HCT116 (cell line): Measurements from ENCODE around the gene RNF150. TPM values are rescaled to one million over a fixed set of nuclear protein-coding genes. Genes with fewer than 3 reads are reported as not detected.

Experiments used
- ATAC-seq: fragments of 200-7000 bp; cut with Tn5 transposase; 2 replicates; pipeline ENCODE4 v1.9.1; 2020; ENCODE audit warnings: mild to moderate bottlenecking, moderate library complexity
- BruUV-seq: library from RNA; stranded (reverse); fragments of 400-500 nt; replicated peaks from 2 replicates; lab custom pipeline; 2021; lab: Mats Ljungman, UMichigan
- CTCF ChIA-PET: fragments of 300-600 bp; sonication (Branson Sonifier 250); formaldehyde crosslinking; loops from one replicate; lab custom pipeline; 2021; ENCODE audit warnings: antibody characterized with exemption; lab: Charles Lee
- POLR2A ChIA-PET: fragments of 300-600, 350-600 bp; sonication (Branson Sonifier 250); formaldehyde crosslinking; loops from one replicate; lab custom pipeline; 2021; ENCODE audit warnings: antibody characterized with exemption; lab: Charles Lee
- RAD21 ChIA-PET, 2 experiments: fragments of 300-600 bp; sonication (Branson Sonifier 250); formaldehyde crosslinking; loops; one replicate each; lab custom pipeline; 2023; ENCODE audit warnings: low total read pairs in 2 of 2; ENCODE audit not compliant: uncharacterized antibody in 2 of 2, unreplicated experiment in 2 of 2, low non-redundant PET in 1 of 2; lab: Charles Lee
- DNase-seq: peaks from one replicate; pipeline ENCODE4 v3.0.0-alpha.2; 2010; ENCODE audit warnings: low read depth, low spot score
- H2AFZ ChIP-seq: fragments of 200-600 bp; shearing (Covaris generic), sonication (generic); 2 replicates; pipeline ENCODE4 v1.6.1; 2017; ENCODE audit warnings: low read depth, mixed run types, mixed read lengths, antibody characterized with exemption, low read length; ENCODE audit not compliant: poor library complexity, severe bottlenecking
- H3K27ac ChIP-seq: 2 replicates; pipeline ENCODE4 v1.5.1; 2012; ENCODE audit warnings: low read depth, low read length
- H3K27me3 ChIP-seq: fragments of 200-600 bp; sonication (generic); 2 replicates; pipeline ENCODE4 v1.6.1; 2016; ENCODE audit warnings: mixed run types, low read length, mixed read lengths; ENCODE audit not compliant: insufficient read depth
- H3K36me3 ChIP-seq, 2 experiments: fragments of 200-500 bp in 1 of 2; fragments of 200-600 bp in 1 of 2; sonication (Bioruptor generic) in 1 of 2; sonication (generic) in 1 of 2; 2 replicates each; pipeline versions ENCODE4 v1.5.1 to v1.6.1; 2014 to 2016; ENCODE audit warnings: low read length in 2 of 2, inconsistent platforms in 1 of 2, mixed read lengths in 1 of 2, mixed run types in 1 of 2; ENCODE audit not compliant: insufficient read depth in 2 of 2, control insufficient read depth in 1 of 2
- H3K4me1 ChIP-seq, 2 experiments: fragments of 200-600 bp in 1 of 2; sonication (generic) in 1 of 2; 2 replicates each; pipeline versions ENCODE4 v1.5.1 to v1.6.1; 2012 to 2017; ENCODE audit warnings: low read length in 2 of 2, inconsistent platforms in 1 of 2, mild to moderate bottlenecking in 1 of 2, mixed read lengths in 1 of 2, mixed run types in 1 of 2, moderate library complexity in 1 of 2; ENCODE audit not compliant: insufficient read depth in 2 of 2, control insufficient read depth in 1 of 2
- H3K4me2 ChIP-seq: fragments of 200-600 bp; sonication (generic); 2 replicates; pipeline ENCODE4 v1.6.1; 2017; ENCODE audit warnings: mixed run types, low read length, mixed read lengths
- H3K4me3 ChIP-seq, 2 experiments: fragments of 200-600 bp in 1 of 2; sonication (generic) in 1 of 2; replicated peaks in 1 of 2; 2 replicates each; pipeline ENCODE4 v1.5.1; 2011 to 2016; ENCODE audit warnings: low read length in 2 of 2, control low read depth in 1 of 2, low read depth in 1 of 2, mild to moderate bottlenecking in 1 of 2, mixed read lengths in 1 of 2, mixed run types in 1 of 2
- H3K79me2 ChIP-seq: fragments of 200-600 bp; sonication (generic); 2 replicates; pipeline ENCODE4 v1.6.1; 2017; ENCODE audit warnings: mild to moderate bottlenecking, mixed run types, low read length, moderate library complexity, mixed read lengths; ENCODE audit not compliant: insufficient read depth
- H3K9ac ChIP-seq: fragments of 200-600 bp; sonication (generic); 2 replicates; pipeline ENCODE4 v1.6.1; 2016; ENCODE audit warnings: low read length, mixed read lengths
- H3K9me2 ChIP-seq: fragments of 200-600 bp; sonication (generic), shearing (Covaris generic); 2 replicates; pipeline ENCODE4 v1.6.1; 2017; ENCODE audit warnings: mixed run types, mild to moderate bottlenecking, moderate library complexity; ENCODE audit not compliant: insufficient read depth
- H3K9me3 ChIP-seq, 2 experiments: fragments of 200-500 bp in 1 of 2; fragments of 200-600 bp in 1 of 2; sonication (Bioruptor generic) in 1 of 2; sonication (generic) in 1 of 2; 2 replicates each; pipeline ENCODE4 v1.6.1; 2014 to 2017; ENCODE audit warnings: low read length in 2 of 2, mixed read lengths in 2 of 2, inconsistent platforms in 1 of 2, low read depth in 1 of 2, mild to moderate bottlenecking in 1 of 2, mixed run types in 1 of 2, moderate library complexity in 1 of 2; ENCODE audit not compliant: control insufficient read depth in 1 of 2, insufficient read depth in 1 of 2
- H4K20me1 ChIP-seq: fragments of 200-600 bp; sonication (generic), shearing (Covaris generic); 2 replicates; pipeline ENCODE4 v1.6.1; 2017; ENCODE audit warnings: mixed run types, mild to moderate bottlenecking, moderate library complexity; ENCODE audit not compliant: insufficient read depth
- CBX3 ChIP-seq: IDR thresholded peaks from 2 replicates; pipeline ENCODE4 v1.6.1; 2012; ENCODE audit warnings: low read depth
- CEBPB ChIP-seq: IDR thresholded peaks from 2 replicates; pipeline ENCODE4 v1.6.1; 2012; ENCODE audit warnings: low read depth
- CTCF ChIP-seq, 3 experiments: fragments of 200-600 bp in 1 of 3; sonication (generic) in 1 of 3; IDR thresholded peaks in 2 of 3; conservative IDR thresholded peaks in 1 of 3; 2 replicates each; pipeline ENCODE4 v1.5.1; 2012 to 2017; ENCODE audit warnings: low read depth in 2 of 3, low read length in 2 of 3, antibody characterized with exemption in 1 of 3, borderline replicate concordance in 1 of 3, control low read depth in 1 of 3, mild to moderate bottlenecking in 1 of 3, mixed read lengths in 1 of 3, mixed run types in 1 of 3, moderate library complexity in 1 of 3; ENCODE audit not compliant: insufficient read depth in 1 of 3
- EGR1 ChIP-seq: IDR thresholded peaks from 2 replicates; pipeline ENCODE4 v1.6.1; 2012; ENCODE audit warnings: low read depth
- ELF1 ChIP-seq: IDR thresholded peaks from 2 replicates; pipeline ENCODE4 v1.6.1; 2012; ENCODE audit warnings: low read depth, borderline replicate concordance
- EZH2 ChIP-seq: fragments of 200-600 bp; sonication (generic); IDR thresholded peaks from 2 replicates; pipeline ENCODE4 v1.6.1; 2017; ENCODE audit warnings: antibody characterized with exemption, mixed run types
- EZH2phosphoT487 ChIP-seq: fragments of 200-600 bp; IDR thresholded peaks from 2 replicates; pipeline ENCODE4 v1.6.1; 2018; ENCODE audit warnings: antibody characterized with exemption, borderline replicate concordance
- FOSL1 ChIP-seq: IDR thresholded peaks from 2 replicates; pipeline ENCODE4 v1.6.1; 2012; ENCODE audit warnings: low read depth
- JUND ChIP-seq: IDR thresholded peaks from 2 replicates; pipeline ENCODE4 v1.6.1; 2012
- MAX ChIP-seq: IDR thresholded peaks from 2 replicates; pipeline ENCODE4 v1.6.1; 2012
- POLR2AphosphoS5 ChIP-seq: IDR thresholded peaks from 2 replicates; pipeline ENCODE4 v1.6.1; 2011; ENCODE audit warnings: mild to moderate bottlenecking, low read depth, low read length, moderate library complexity
- REST ChIP-seq: IDR thresholded peaks from 2 replicates; pipeline ENCODE4 v1.6.1; 2012; ENCODE audit warnings: low read depth
- SIN3A ChIP-seq: IDR thresholded peaks from 2 replicates; pipeline ENCODE4 v1.6.1; 2012; ENCODE audit warnings: low read depth
- SP1 ChIP-seq: IDR thresholded peaks from 2 replicates; pipeline ENCODE4 v1.6.1; 2012; ENCODE audit warnings: low read depth
- SRF ChIP-seq: IDR thresholded peaks from 2 replicates; pipeline ENCODE4 v1.6.1; 2012; ENCODE audit warnings: low read depth
- TCF7L2 ChIP-seq: IDR thresholded peaks from 2 replicates; pipeline ENCODE4 v1.7.0; 2011; ENCODE audit warnings: borderline replicate concordance, inconsistent platforms; ENCODE audit not compliant: insufficient read depth, insufficient read length; ENCODE audit errors: extremely low read depth
- YY1 ChIP-seq: IDR thresholded peaks from 2 replicates; pipeline ENCODE4 v1.6.1; 2011; ENCODE audit warnings: low read length, low read depth, moderate library complexity, mild to moderate bottlenecking; ENCODE audit not compliant: insufficient replicate concordance; ENCODE audit errors: extremely low read depth
- ZBTB33 ChIP-seq: IDR thresholded peaks from 2 replicates; pipeline ENCODE4 v1.6.1; 2011; ENCODE audit warnings: mild to moderate bottlenecking, low read length, moderate library complexity; ENCODE audit not compliant: insufficient replicate concordance; ENCODE audit errors: extremely low read depth
- ZFX ChIP-seq: fragments of 450-650 bp; IDR thresholded peaks from 2 replicates; pipeline ENCODE4 v1.6.1; 2017
- ZNF274 ChIP-seq: fragments of 200-500 bp; sonication (Bioruptor generic); IDR thresholded peaks from 2 replicates; pipeline ENCODE4 v1.6.1; 2014; ENCODE audit warnings: mild to moderate bottlenecking, low read depth, low read length, inconsistent platforms
- intact Hi-C: fragments of 100-400 bp; cut with micrococcal nuclease; formaldehyde crosslinking; loops from 2 replicates; pipeline ENCODE4 v1.10.0; 2022
- total RNA-seq: library from RNA; stranded (reverse); gene quantifications from one replicate; pipeline ENCODE4 v1.2.1, GENCODE V29; 2021; ENCODE audit not compliant: unreplicated experiment

The RNF150 gene
- total RNA-seq, 1 experiment from 2014 or later: 0.07 TPM

GRCh38 chr4:140935254-140935653 is 198.0 kb downstream of the RNF150 start:
- Histone ChIP-seq H3K4me2 (no peak overlapping the region), H2AFZ (no peak overlapping the region), H3K9me3 (no peaks in the 10 kb centered on the region), H4K20me1 (no peaks in the 10 kb centered on the region), H3K9me2 (no peaks in the 10 kb centered on the region), H3K9ac (no peak overlapping the region), H3K4me3 (no peak overlapping the region), H3K4me1 (no peaks in the 10 kb centered on the region), H3K79me2 (no peaks in the 10 kb centered on the region), H3K27ac (no peak overlapping the region), H3K36me3 (no peaks in the 10 kb centered on the region), H3K27me3 (no peaks in the 10 kb centered on the region)
- ATAC-seq (no peak), DNase-seq (no peak)
- RAD21 ChIA-PET: no interaction called here
- TF ChIP-seq ZNF274 (no peak), REST (no peak), CBX3 (no peak), SIN3A (no peak), FOSL1 (no peak), ELF1 (no peak), SP1 (no peak), YY1 (no peak), TCF7L2 (no peak), CEBPB (no peak), EZH2phosphoT487 (no peak), MAX (no peak), ZFX (no peak), CTCF (IDR thresholded peaks at IDR 0.05 in 2 of 3, conservative IDR thresholded peaks at IDR 0.05 in 1 of 3; ENCODE audit: borderline replicate concordance in 1 of 3, insufficient read depth in 1 of 3, low read depth in 2 of 3, low read length in 2 of 3) (no peak), ZBTB33 (no peak), SRF (no peak), EZH2 (no peak), EGR1 (no peak), JUND (no peak), POLR2AphosphoS5 (no peak)
- POLR2A ChIA-PET: no interaction called here
- no TSS peak for BruUV-seq
- intact Hi-C loops: no loop called here
- CTCF ChIA-PET: no interaction called here
